ENCODE results near the gene OR2L8.

- TF ChIP-seq, protein P1, sequence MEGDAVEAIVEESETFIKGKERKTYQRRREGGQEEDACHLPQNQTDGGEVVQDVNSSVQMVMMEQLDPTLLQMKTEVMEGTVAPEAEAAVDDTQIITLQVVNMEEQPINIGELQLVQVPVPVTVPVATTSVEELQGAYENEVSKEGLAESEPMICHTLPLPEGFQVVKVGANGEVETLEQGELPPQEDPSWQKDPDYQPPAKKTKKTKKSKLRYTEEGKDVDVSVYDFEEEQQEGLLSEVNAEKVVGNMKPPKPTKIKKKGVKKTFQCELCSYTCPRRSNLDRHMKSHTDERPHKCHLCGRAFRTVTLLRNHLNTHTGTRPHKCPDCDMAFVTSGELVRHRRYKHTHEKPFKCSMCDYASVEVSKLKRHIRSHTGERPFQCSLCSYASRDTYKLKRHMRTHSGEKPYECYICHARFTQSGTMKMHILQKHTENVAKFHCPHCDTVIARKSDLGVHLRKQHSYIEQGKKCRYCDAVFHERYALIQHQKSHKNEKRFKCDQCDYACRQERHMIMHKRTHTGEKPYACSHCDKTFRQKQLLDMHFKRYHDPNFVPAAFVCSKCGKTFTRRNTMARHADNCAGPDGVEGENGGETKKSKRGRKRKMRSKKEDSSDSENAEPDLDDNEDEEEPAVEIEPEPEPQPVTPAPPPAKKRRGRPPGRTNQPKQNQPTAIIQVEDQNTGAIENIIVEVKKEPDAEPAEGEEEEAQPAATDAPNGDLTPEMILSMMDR (IDR thresholded peaks at IDR 0.05; ENCODE audit: low read depth, low read length, poor library complexity, severe bottlenecking), result no peak
- no peak for TF ChIP-seq EZH2phosphoT487 (IDR thresholded peaks at IDR 0.05; ENCODE audit: borderline replicate concordance, low read length)
These were observed 12.2 kb upstream of the OR2L8 start for GRCh38 chr1:247936415-247936814.
